Mesenchymal stem cell (in vitro differentiated cells and primary cell): ENCODE measurements around the gene DHX16.

Experiments used
- DNase-seq: peaks from one replicate; pipeline ENCODE4 v3.0.0-alpha.2; 2013
- H2AFZ ChIP-seq: one replicate; pipeline ENCODE4 v1.6.1; 2013; ENCODE audit warnings: low read depth, mild to moderate bottlenecking, control low read depth, inconsistent platforms, low read length, moderate library complexity
- H2AK5ac ChIP-seq: 2 replicates; pipeline ENCODE4 v1.6.1; 2013; ENCODE audit warnings: low read length, moderate library complexity, mild to moderate bottlenecking, inconsistent platforms; ENCODE audit not compliant: severe bottlenecking
- H2BK120ac ChIP-seq: one replicate; pipeline ENCODE4 v1.6.1; 2013; ENCODE audit warnings: low read depth, mild to moderate bottlenecking, inconsistent platforms, low read length, moderate library complexity
- H2BK12ac ChIP-seq, 2 experiments: one replicate each; pipeline ENCODE4 v1.6.1; 2013; ENCODE audit warnings: inconsistent platforms in 2 of 2, low read length in 2 of 2, mild to moderate bottlenecking in 2 of 2, moderate library complexity in 2 of 2, control low read depth in 1 of 2
- H2BK15ac ChIP-seq: one replicate; pipeline ENCODE4 v1.6.1; 2013; ENCODE audit warnings: mild to moderate bottlenecking, low read depth, inconsistent platforms; ENCODE audit not compliant: poor library complexity, severe bottlenecking
- H2BK5ac ChIP-seq: 2 replicates; pipeline ENCODE4 v1.6.1; 2013; ENCODE audit warnings: low read depth, mild to moderate bottlenecking, low read length, control low read depth, inconsistent platforms; ENCODE audit not compliant: poor library complexity, severe bottlenecking
- H3K14ac ChIP-seq, 2 experiments: one replicate each; pipeline ENCODE4 v1.6.1; 2013; ENCODE audit warnings: inconsistent platforms in 2 of 2, low read length in 2 of 2, control low read depth in 1 of 2, mild to moderate bottlenecking in 1 of 2, moderate library complexity in 1 of 2
- H3K18ac ChIP-seq, 2 experiments: one replicate each; pipeline ENCODE4 v1.6.1; 2013; ENCODE audit warnings: inconsistent platforms in 2 of 2, low read length in 2 of 2, control low read depth in 1 of 2, low read depth in 1 of 2, mild to moderate bottlenecking in 1 of 2
- H3K23ac ChIP-seq, 2 experiments: one replicate each; pipeline ENCODE4 v1.6.1; 2013; ENCODE audit warnings: inconsistent platforms in 2 of 2, low read length in 2 of 2, mild to moderate bottlenecking in 2 of 2, moderate library complexity in 2 of 2, control low read depth in 1 of 2
- H3K27ac ChIP-seq: 2 replicates; pipeline ENCODE4 v1.5.1; 2013; ENCODE audit warnings: mild to moderate bottlenecking, moderate library complexity, low read length, control low read depth, inconsistent platforms; ENCODE audit not compliant: poor library complexity, severe bottlenecking
- H3K27me3 ChIP-seq, 2 experiments: 2 replicates each; pipeline versions ENCODE4 v1.6.1 to v1.7.0; 2013; ENCODE audit warnings: low read length in 2 of 2, mild to moderate bottlenecking in 2 of 2, moderate library complexity in 2 of 2, control low read depth in 1 of 2, inconsistent platforms in 1 of 2; ENCODE audit not compliant: control insufficient read depth in 1 of 2, insufficient read depth in 1 of 2
- H3K36me3 ChIP-seq, 2 experiments: 2 replicates each; pipeline versions ENCODE4 v1.6.1 to v1.7.0; 2013; ENCODE audit warnings: low read length in 2 of 2, control low read depth in 1 of 2, inconsistent platforms in 1 of 2, low read depth in 1 of 2, mild to moderate bottlenecking in 1 of 2; ENCODE audit not compliant: insufficient read depth in 2 of 2, control insufficient read depth in 1 of 2
- H3K4ac ChIP-seq, 2 experiments: one replicate each; pipeline ENCODE4 v1.6.1; 2013; ENCODE audit warnings: inconsistent platforms in 2 of 2, low read length in 2 of 2, mild to moderate bottlenecking in 2 of 2, moderate library complexity in 2 of 2, control low read depth in 1 of 2, low read depth in 1 of 2
- H3K4me1 ChIP-seq: 2 replicates; pipeline ENCODE4 v1.6.1; 2013; ENCODE audit warnings: low read depth, low read length, control low read depth; ENCODE audit not compliant: control insufficient read depth, insufficient read depth
- H3K4me2 ChIP-seq: 2 replicates; pipeline ENCODE4 v1.6.1; 2013; ENCODE audit warnings: low read length, mild to moderate bottlenecking, inconsistent platforms; ENCODE audit not compliant: poor library complexity, severe bottlenecking
- H3K4me3 ChIP-seq, 2 experiments: 2 replicates each; pipeline versions ENCODE4 v1.5.1 to v1.7.0; 2013; ENCODE audit warnings: low read length in 2 of 2, mild to moderate bottlenecking in 2 of 2, control low read depth in 1 of 2, low read depth in 1 of 2; ENCODE audit not compliant: insufficient read depth in 1 of 2
- H3K79me1 ChIP-seq: replicated peaks from 2 replicates; pipeline ENCODE4 v1.6.1; 2013; ENCODE audit warnings: mild to moderate bottlenecking, control low read depth, low read length, inconsistent platforms; ENCODE audit not compliant: poor library complexity, severe bottlenecking
- H3K9ac ChIP-seq: 2 replicates; pipeline ENCODE4 v1.7.0; 2013; ENCODE audit warnings: mild to moderate bottlenecking, low read length, moderate library complexity
- H3K9me3 ChIP-seq: 2 replicates; pipeline ENCODE4 v1.7.0; 2013; ENCODE audit warnings: mild to moderate bottlenecking, low read length; ENCODE audit not compliant: control insufficient read depth
- H4K8ac ChIP-seq: one replicate; pipeline ENCODE4 v1.6.1; 2013; ENCODE audit warnings: inconsistent platforms, mild to moderate bottlenecking, low read length, moderate library complexity
- H4K91ac ChIP-seq: one replicate; pipeline ENCODE4 v1.6.1; 2013; ENCODE audit warnings: mild to moderate bottlenecking, low read length, inconsistent platforms
- WGBS: methylation state at CpG from one replicate; pipeline ENCODE4 v1.1.7; 2013; ENCODE audit warnings: mixed read lengths; 5-methylcytosine and 5-hydroxymethylcytosine counted together

Gene DHX16

DNA sequence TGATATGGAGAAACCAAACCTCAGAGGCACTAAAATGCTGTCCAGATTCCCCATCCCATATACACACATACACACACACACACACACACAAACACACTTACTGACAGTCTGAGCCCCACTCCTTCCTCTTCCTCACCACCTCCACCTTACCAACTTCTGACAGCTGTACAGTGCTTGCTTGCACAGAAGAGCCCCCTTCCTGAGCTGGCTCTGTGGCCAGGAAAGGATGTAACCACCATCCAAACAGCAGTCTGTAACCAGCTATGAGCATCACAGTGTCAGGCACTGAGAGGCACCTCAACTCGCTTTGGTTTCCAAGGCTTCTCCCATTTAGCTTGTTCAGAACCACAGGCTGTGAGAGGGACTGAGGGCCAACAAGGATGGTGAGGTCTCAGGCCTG, 31.8 kb downstream of the DHX16 start:
- H3K9ac ChIP-seq: no peak overlapping the region
- DNase-seq: no peak
- H3K23ac ChIP-seq: no peak overlapping the region
- no peaks in the 10 kb centered on the region for H3K27me3 ChIP-seq
- H2BK15ac ChIP-seq: no peak overlapping the region
- no peak overlapping the region for H4K91ac ChIP-seq
- H3K4me3 ChIP-seq: no peak overlapping the region
- WGBS: 96% methylated on average over 1 of the region's 1 CpG
- H2BK12ac ChIP-seq: no peak overlapping the region
- no peak overlapping the region for H2AK5ac ChIP-seq
- H3K4ac ChIP-seq: no peak overlapping the region
- H3K14ac ChIP-seq: no peak overlapping the region
- H3K27ac ChIP-seq: no peak overlapping the region
- H3K18ac ChIP-seq: no peak overlapping the region
- peaks cover 39% of the 10 kb centered on the region for H3K79me1 ChIP-seq
- H2BK120ac ChIP-seq: no peak overlapping the region
- no peak overlapping the region for H2BK5ac ChIP-seq
- H2AFZ ChIP-seq: no peak overlapping the region
- peaks cover 55 to 64% of the 10 kb centered on the region in 2 experiments for H3K36me3 ChIP-seq
- no peak overlapping the region for H3K4me2 ChIP-seq
- H3K4me1 ChIP-seq: no peaks in the 10 kb centered on the region
- H4K8ac ChIP-seq: no peak overlapping the region
- no peaks in the 10 kb centered on the region for H3K9me3 ChIP-seq

DNA sequence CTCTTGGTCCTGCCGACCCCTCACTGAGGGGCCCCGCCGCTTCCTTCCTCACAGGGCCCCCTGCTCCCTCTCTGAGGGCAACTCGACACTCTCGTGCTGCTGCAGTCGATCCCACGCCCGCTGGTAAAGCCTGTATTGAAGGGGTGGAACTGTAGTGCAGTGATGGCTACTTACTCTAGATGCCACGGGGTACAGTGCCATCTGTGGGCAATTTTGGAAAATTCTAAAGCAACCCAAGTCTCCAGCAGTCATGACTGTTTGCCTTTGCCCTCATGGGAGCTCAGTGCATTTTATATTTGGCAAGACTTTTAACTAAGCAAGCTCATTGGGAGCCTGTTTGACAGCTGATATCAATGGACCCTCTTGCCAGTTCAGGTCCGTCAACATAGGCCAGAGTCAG, 32.3 kb downstream of the DHX16 start:
- Histone ChIP-seq H3K79me1 (peaks cover 39% of the 10 kb centered on the region), H2AK5ac (no peak overlapping the region), H4K91ac (no peak overlapping the region), H3K4me3 (no peak overlapping the region), H3K27ac (no peak overlapping the region), H3K14ac (no peak overlapping the region), H2BK12ac (no peak overlapping the region), H4K8ac (no peak overlapping the region), H3K4ac (no peak overlapping the region), H3K18ac (no peak overlapping the region), H2BK5ac (no peak overlapping the region), H3K36me3 (peaks cover 55 to 58% of the 10 kb centered on the region in 2 experiments), H3K9ac (no peak overlapping the region), H2BK15ac (no peak overlapping the region), H3K23ac (no peak overlapping the region), H3K9me3 (no peaks in the 10 kb centered on the region), H3K4me1 (no peaks in the 10 kb centered on the region), H2AFZ (no peak overlapping the region), H2BK120ac (no peak overlapping the region), H3K4me2 (no peak overlapping the region), H3K27me3 (no peaks in the 10 kb centered on the region)
- no peak for DNase-seq
- WGBS: 92% methylated on average over 10 of the region's 10 CpGs

DNA sequence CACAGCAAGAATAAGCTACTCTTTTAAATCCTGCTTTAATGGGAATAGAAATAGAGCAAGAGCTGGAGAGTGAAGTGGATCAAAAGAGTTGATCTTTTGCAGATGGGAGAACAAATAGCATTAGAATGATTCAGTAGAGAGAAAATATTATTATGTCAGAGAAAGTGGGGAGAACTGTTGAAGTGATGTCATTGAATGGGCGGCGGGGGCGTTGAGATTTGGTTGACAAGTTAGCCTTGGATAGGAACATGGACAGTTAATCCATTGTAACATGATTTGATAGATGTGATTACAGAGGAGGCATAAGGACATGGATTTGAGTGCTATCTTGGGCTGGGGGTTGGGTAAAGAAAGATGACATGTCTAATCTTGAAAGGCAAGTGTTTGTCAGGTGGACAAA, 37.0 kb downstream of the DHX16 start:
- no peak overlapping the region for H3K4me3 ChIP-seq
- no peaks in the 10 kb centered on the region for H3K9me3 ChIP-seq
- H3K27ac ChIP-seq: no peak overlapping the region
- H3K4me2 ChIP-seq: no peak overlapping the region
- H3K4me1 ChIP-seq: peaks cover 1% of the 10 kb centered on the region
- H2AFZ ChIP-seq: no peak overlapping the region
- H3K4ac ChIP-seq: no peak overlapping the region
- no peak overlapping the region for H3K18ac ChIP-seq
- H2BK120ac ChIP-seq: no peak overlapping the region
- H3K14ac ChIP-seq: no peak overlapping the region
- no peak overlapping the region for H4K91ac ChIP-seq
- no peak overlapping the region for H2BK5ac ChIP-seq
- H3K79me1 ChIP-seq: peaks cover 28% of the 10 kb centered on the region
- no peak overlapping the region for H3K23ac ChIP-seq
- H2AK5ac ChIP-seq: no peak overlapping the region
- H2BK12ac ChIP-seq: no peak overlapping the region
- no peak overlapping the region for H2BK15ac ChIP-seq
- WGBS: 97% methylated on average over 3 of the region's 3 CpGs
- peaks cover 41 to 45% of the 10 kb centered on the region in 2 experiments for H3K36me3 ChIP-seq
- no peak for DNase-seq
- H3K27me3 ChIP-seq: no peaks in the 10 kb centered on the region
- H3K9ac ChIP-seq: no peak overlapping the region
- no peak overlapping the region for H4K8ac ChIP-seq

DNA sequence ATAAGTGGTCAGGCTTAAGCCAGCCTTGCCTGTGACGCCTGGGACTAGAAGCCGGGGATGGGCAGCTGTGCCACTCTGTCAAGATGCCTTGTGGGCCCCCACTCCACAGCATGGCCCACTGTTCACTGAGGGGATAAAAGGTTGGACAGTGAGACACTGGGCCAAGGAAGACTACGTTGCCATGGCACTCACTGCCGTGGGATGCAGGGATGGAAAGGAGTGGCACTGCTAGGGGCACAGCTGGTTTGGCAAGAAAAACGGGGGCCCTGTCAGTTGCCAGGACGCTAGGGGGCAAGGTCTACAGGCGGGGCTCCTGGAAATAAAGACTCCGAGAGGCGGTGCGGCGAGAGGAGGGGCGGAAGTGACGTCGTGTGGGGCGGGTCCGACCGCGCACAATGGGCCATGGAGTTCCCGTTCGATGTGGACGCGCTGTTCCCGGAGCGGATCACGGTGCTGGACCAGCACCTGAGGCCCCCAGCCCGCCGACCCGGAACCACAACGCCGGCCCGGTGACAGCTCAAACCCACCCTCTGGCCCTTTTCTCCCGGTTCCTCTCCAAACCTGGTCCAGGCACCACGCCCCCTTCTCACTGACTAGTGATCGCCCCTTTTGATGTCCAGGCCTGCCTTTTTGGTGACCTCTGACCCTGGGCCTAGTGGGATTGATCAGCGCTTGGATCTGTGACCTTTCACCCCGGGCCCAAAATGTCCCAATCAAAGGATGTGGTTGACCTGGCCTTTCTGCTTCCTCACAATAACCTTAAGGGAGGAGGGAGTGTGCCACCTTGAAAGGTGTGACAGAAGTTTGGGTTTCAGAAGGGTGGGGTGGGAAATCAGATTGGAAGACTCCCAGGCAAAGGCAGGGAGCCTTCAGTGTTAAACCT, 46.1 kb downstream of the DHX16 start, which contains the start of gene ATAT1:
Gene ATAT1, plus strand, starts transcription at position 391 of the 883 bp plus-strand sequence.
- 6% methylated on average over 36 of the region's 36 CpGs for WGBS
- H2AK5ac ChIP-seq: peak within 1 kb of the TSS; percentile 33

More for the DNA sequence above, 46.1 kb downstream of the DHX16 start, which contains the start of gene ATAT1:
- peak within 1 kb of the TSS; percentile 96 for H3K9ac ChIP-seq
- H3K27ac ChIP-seq: peak within 1 kb of the TSS; percentile 43
- H2BK12ac ChIP-seq: peak within 1 kb of the TSS in 1 of 2 experiments; percentile 25
- peak within 1 kb of the TSS; percentile 60 to 95 for H3K4me3 ChIP-seq
- H3K9me3 ChIP-seq: no peaks in the 10 kb centered on the region
- H4K91ac ChIP-seq: peak within 1 kb of the TSS; percentile 93
- peaks cover 64 to 78% of the 10 kb centered on the region in 2 experiments for H3K36me3 ChIP-seq
- H3K18ac ChIP-seq: peak within 1 kb of the TSS; percentile 83 to 88
- peak within 1 kb of the TSS; percentile 5 for H2BK5ac ChIP-seq
- peak within 1 kb of the TSS; percentile 39 for H2AFZ ChIP-seq
- H3K4ac ChIP-seq: peak within 1 kb of the TSS; percentile 47 to 89
- H2BK120ac ChIP-seq: peak within 1 kb of the TSS; percentile 4
- DNase-seq: peak; percentile 87
- peak within 1 kb of the TSS; percentile 82 for H3K4me2 ChIP-seq
- peak within 1 kb of the TSS; percentile 93 for H2BK15ac ChIP-seq
- H3K14ac ChIP-seq: peak within 1 kb of the TSS in 1 of 2 experiments; percentile 67
- no peak within 1 kb of the TSS for H3K23ac ChIP-seq
- H4K8ac ChIP-seq: peak within 1 kb of the TSS; percentile 99
- peaks cover 4% of the 10 kb centered on the region for H3K4me1 ChIP-seq
- H3K27me3 ChIP-seq: no peaks in the 10 kb centered on the region
- peaks cover 32% of the 10 kb centered on the region for H3K79me1 ChIP-seq
